Right lobe of liver (tissue), 4 donors: ENCODE data around the gene TENM3.

ENCODE experiments used
- CTCF ChIP-seq, 4 donors: fragments of 200-600 bp in 3 of 4; fragments of 450-650 bp in 1 of 4; IDR thresholded peaks; one replicate each; pipeline versions ENCODE4 v1.5.1 to v1.8.0; 2016 to 2022; ENCODE audit warnings: antibody characterized with exemption in 4 of 4, mild to moderate bottlenecking in 2 of 4
- POLR2A ChIP-seq: fragments of 450-650 bp; IDR thresholded peaks from one replicate; pipeline ENCODE4 v1.6.1; 2017; ENCODE audit warnings: antibody characterized with exemption, mild to moderate bottlenecking
- donor health status: DM: no; HTN: no; CAD: no.
- donor health status: DM: no; HTN: no; CAD: no.
- donor health status: DM: no; HTN: yes; CAD: no.

- TF ChIP-seq CTCF (IDR thresholded peaks at IDR 0.05) (no peak), POLR2A (no peak)
Measured at GRCh38 chr4:182235021-182235795, 8.0 kb upstream of the TENM3 start.
